ENCODE data around the gene TAB2. TPM values are rescaled to one million over a fixed set of nuclear protein-coding genes. Genes with fewer than 3 reads are reported as not detected.

Gene TAB2
- total RNA-seq, 1 experiment from 2014 or later: 55.6 TPM

GRCh38 chr6:149455031-149455732 lies 137.7 kb downstream of the TAB2 start:
- TF ChIP-seq RORB (CRISPR knock-in tag; IDR thresholded peaks at IDR 0.05): no peak
- TF ChIP-seq, protein P1, sequence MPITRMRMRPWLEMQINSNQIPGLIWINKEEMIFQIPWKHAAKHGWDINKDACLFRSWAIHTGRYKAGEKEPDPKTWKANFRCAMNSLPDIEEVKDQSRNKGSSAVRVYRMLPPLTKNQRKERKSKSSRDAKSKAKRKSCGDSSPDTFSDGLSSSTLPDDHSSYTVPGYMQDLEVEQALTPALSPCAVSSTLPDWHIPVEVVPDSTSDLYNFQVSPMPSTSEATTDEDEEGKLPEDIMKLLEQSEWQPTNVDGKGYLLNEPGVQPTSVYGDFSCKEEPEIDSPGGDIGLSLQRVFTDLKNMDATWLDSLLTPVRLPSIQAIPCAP (CRISPR knock-in tag; IDR thresholded peaks at IDR 0.05): no peak
- TF ChIP-seq ETV6 (CRISPR knock-in tag; IDR thresholded peaks at IDR 0.05): no peak
- TF ChIP-seq, protein P2, sequence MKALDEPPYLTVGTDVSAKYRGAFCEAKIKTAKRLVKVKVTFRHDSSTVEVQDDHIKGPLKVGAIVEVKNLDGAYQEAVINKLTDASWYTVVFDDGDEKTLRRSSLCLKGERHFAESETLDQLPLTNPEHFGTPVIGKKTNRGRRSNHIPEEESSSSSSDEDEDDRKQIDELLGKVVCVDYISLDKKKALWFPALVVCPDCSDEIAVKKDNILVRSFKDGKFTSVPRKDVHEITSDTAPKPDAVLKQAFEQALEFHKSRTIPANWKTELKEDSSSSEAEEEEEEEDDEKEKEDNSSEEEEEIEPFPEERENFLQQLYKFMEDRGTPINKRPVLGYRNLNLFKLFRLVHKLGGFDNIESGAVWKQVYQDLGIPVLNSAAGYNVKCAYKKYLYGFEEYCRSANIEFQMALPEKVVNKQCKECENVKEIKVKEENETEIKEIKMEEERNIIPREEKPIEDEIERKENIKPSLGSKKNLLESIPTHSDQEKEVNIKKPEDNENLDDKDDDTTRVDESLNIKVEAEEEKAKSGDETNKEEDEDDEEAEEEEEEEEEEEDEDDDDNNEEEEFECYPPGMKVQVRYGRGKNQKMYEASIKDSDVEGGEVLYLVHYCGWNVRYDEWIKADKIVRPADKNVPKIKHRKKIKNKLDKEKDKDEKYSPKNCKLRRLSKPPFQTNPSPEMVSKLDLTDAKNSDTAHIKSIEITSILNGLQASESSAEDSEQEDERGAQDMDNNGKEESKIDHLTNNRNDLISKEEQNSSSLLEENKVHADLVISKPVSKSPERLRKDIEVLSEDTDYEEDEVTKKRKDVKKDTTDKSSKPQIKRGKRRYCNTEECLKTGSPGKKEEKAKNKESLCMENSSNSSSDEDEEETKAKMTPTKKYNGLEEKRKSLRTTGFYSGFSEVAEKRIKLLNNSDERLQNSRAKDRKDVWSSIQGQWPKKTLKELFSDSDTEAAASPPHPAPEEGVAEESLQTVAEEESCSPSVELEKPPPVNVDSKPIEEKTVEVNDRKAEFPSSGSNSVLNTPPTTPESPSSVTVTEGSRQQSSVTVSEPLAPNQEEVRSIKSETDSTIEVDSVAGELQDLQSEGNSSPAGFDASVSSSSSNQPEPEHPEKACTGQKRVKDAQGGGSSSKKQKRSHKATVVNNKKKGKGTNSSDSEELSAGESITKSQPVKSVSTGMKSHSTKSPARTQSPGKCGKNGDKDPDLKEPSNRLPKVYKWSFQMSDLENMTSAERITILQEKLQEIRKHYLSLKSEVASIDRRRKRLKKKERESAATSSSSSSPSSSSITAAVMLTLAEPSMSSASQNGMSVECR (CRISPR knock-in tag; IDR thresholded peaks at IDR 0.05; ENCODE audit: borderline replicate concordance): no peak
- no peak for TF ChIP-seq ESRRA (CRISPR knock-in tag; IDR thresholded peaks at IDR 0.05; ENCODE audit: borderline replicate concordance)
- no peak for TF ChIP-seq ERG (CRISPR knock-in tag; IDR thresholded peaks at IDR 0.05)
- no peak for TF ChIP-seq TP53 (CRISPR knock-in tag; IDR thresholded peaks at IDR 0.05)
- ATAC-seq (no peak), DNase-seq (ENCODE audit: low spot score) (no peak)
- ChIA-PET POLR2A (no interaction called here), CTCF (interaction anchor here (1.9 to 2.3 kb wide), 2 partner anchors 19 to 23 kb away, joined by 7 to 11 read pairs; no protein-coding TSS in a partner anchor)
- Mint-ChIP-seq H3K36me3 (no peaks in the 10 kb centered on the region), H3K4me1 (no peaks in the 10 kb centered on the region), H3K9me3 (no peaks in the 10 kb centered on the region), H3K27ac (no peak overlapping the region), H3K27me3 (ENCODE audit: low read depth) (peaks cover 32% of the 10 kb centered on the region), H3K4me3 (no peak overlapping the region)

DNA sequence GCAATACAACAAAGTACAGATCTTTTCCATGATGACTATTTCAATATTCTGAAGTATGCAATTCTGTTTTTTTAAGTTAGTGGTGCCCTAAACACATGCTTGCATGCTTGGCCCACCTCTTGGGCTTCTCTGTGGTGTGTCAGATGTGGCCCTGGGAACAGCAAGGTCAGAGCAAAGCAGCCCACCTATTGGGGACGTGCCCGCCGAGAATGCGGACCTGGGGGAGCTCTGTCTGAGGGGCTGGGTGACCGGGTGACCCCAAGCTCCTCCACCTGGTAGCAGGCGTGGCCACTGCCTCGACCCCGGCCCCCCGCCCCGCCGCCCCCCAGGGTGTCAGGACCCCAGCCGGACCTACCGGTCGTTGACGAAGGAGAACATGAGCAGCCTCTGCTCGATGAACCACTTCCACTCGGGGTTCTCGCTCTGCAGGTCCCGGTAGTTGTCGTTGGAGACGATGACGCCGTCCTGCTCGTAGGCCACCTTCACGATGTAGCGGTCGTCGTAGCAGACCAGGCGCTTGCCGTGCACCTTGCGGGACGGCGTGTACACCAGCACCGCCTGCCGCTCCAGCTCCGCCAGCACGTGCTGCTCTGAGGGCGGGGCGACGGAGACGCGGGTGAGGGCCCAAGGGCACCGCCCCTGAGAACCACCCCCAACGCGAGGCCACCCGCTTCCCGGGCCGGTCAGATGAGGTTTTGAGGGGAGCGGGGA lies 139.0 kb downstream of the TAB2 start:
- CTCF ChIA-PET: no interaction called here
- ATAC-seq (no peak), DNase-seq (ENCODE audit: low spot score) (no peak)
- Mint-ChIP-seq H3K4me1 (no peaks in the 10 kb centered on the region), H3K4me3 (no peak overlapping the region), H3K9me3 (no peaks in the 10 kb centered on the region), H3K27me3 (ENCODE audit: low read depth) (peaks cover 22% of the 10 kb centered on the region), H3K36me3 (no peaks in the 10 kb centered on the region), H3K27ac (no peak overlapping the region)
- POLR2A ChIA-PET: no interaction called here
- no peak for TF ChIP-seq ZNF121 (CRISPR knock-in tag; IDR thresholded peaks at IDR 0.05)

GRCh38 chr6:149457316-149457884 lies 139.9 kb downstream of the TAB2 start:
- no peaks in the 10 kb centered on the region for H3K4me1 Mint-ChIP-seq
- CTCF ChIA-PET: interaction anchor here (1.4 kb wide), 1 partner anchor 26 kb away, joined by 4 read pairs; no protein-coding TSS in a partner anchor
- H3K36me3 Mint-ChIP-seq: no peaks in the 10 kb centered on the region
- TF ChIP-seq CDX4 (CRISPR knock-in tag; IDR thresholded peaks at IDR 0.05; ENCODE audit: borderline replicate concordance) (no peak), SMAD3 (CRISPR knock-in tag; IDR thresholded peaks at IDR 0.05; ENCODE audit: borderline replicate concordance) (no peak), IRF2 (CRISPR knock-in tag; IDR thresholded peaks at IDR 0.05; ENCODE audit: borderline replicate concordance, low read depth) (no peak), ZNF263 (CRISPR knock-in tag; IDR thresholded peaks at IDR 0.05; ENCODE audit: low read depth) (no peak), ZNF416 (CRISPR knock-in tag; IDR thresholded peaks at IDR 0.05) (no peak)
- TF ChIP-seq, protein P3, sequence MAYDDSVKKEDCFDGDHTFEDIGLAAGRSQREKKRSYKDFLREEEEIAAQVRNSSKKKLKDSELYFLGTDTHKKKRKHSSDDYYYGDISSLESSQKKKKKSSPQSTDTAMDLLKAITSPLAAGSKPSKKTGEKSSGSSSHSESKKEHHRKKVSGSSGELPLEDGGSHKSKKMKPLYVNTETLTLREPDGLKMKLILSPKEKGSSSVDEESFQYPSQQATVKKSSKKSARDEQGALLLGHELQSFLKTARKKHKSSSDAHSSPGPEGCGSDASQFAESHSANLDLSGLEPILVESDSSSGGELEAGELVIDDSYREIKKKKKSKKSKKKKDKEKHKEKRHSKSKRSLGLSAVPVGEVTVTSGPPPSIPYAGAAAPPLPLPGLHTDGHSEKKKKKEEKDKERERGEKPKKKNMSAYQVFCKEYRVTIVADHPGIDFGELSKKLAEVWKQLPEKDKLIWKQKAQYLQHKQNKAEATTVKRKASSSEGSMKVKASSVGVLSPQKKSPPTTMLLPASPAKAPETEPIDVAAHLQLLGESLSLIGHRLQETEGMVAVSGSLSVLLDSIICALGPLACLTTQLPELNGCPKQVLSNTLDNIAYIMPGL (CRISPR knock-in tag; IDR thresholded peaks at IDR 0.05): no peak
- POLR2A ChIA-PET: no interaction called here
- peaks cover 13% of the 10 kb centered on the region for H3K27me3 Mint-ChIP-seq (ENCODE audit: low read depth)
- H3K9me3 Mint-ChIP-seq: no peaks in the 10 kb centered on the region
- no peak for ATAC-seq
- H3K27ac Mint-ChIP-seq: no peak overlapping the region
- H3K4me3 Mint-ChIP-seq: no peak overlapping the region
- no peak for DNase-seq (ENCODE audit: low spot score)

Data from WTC11 (cell line).